MM.1S (cell line): Measurements from ENCODE around the gene AQR.

Experiments used
- DNase-seq: peaks from one replicate; pipeline ENCODE4 v3.0.0-alpha.2; 2015
- H2AFZ ChIP-seq: fragments of 300-600 bp; sonication (generic); 2 replicates; pipeline ENCODE4 v1.6.0; 2016; ENCODE audit warnings: antibody characterized with exemption, low read length
- H3F3A ChIP-seq: fragments of 300-600 bp; sonication (generic); 2 replicates; pipeline ENCODE4 v1.6.1; 2016; ENCODE audit warnings: mild to moderate bottlenecking, antibody characterized with exemption, low read length, moderate library complexity, mixed read lengths; ENCODE audit not compliant: insufficient read depth
- H3K27ac ChIP-seq: fragments of 300-600 bp; sonication (generic); 2 replicates; pipeline ENCODE4 v1.5.1; 2016; ENCODE audit warnings: mild to moderate bottlenecking, low read length
- H3K27me3 ChIP-seq: fragments of 300-600 bp; sonication (generic); replicated peaks from 2 replicates; pipeline ENCODE4 v1.6.0; 2016; ENCODE audit warnings: low read length; ENCODE audit not compliant: insufficient read depth
- H3K36me3 ChIP-seq: fragments of 300-600 bp; sonication (generic); replicated peaks from 2 replicates; pipeline ENCODE4 v1.6.1; 2016; ENCODE audit warnings: mild to moderate bottlenecking, low read length, mixed read lengths; ENCODE audit not compliant: insufficient read depth
- H3K4me1 ChIP-seq: fragments of 300-600 bp; sonication (generic); 2 replicates; pipeline ENCODE4 v1.6.1; 2016; ENCODE audit warnings: low read length, mixed read lengths
- H3K4me2 ChIP-seq: fragments of 300-600 bp; sonication (generic); 2 replicates; pipeline ENCODE4 v1.6.0; 2016; ENCODE audit warnings: low read depth, low read length
- H3K4me3 ChIP-seq: fragments of 300-600 bp; sonication (generic); 2 replicates; pipeline ENCODE4 v1.5.1; 2016; ENCODE audit warnings: low read length, mixed read lengths
- H3K79me2 ChIP-seq: fragments of 300-600 bp; sonication (generic); 2 replicates; pipeline ENCODE4 v1.6.1; 2016; ENCODE audit warnings: mixed run types, low read length, mixed read lengths
- H3K9ac ChIP-seq: fragments of 300-600 bp; sonication (generic); 2 replicates; pipeline ENCODE4 v1.6.1; 2016; ENCODE audit warnings: low read length, mixed read lengths
- H3K9me2 ChIP-seq: fragments of 300-600 bp; sonication (generic); replicated peaks from 2 replicates; pipeline ENCODE4 v1.6.1; 2016; ENCODE audit warnings: mild to moderate bottlenecking, low read length, mixed read lengths; ENCODE audit not compliant: insufficient read depth
- H3K9me3 ChIP-seq: fragments of 300-600 bp; sonication (generic); replicated peaks from 2 replicates; pipeline ENCODE4 v1.6.1; 2016; ENCODE audit warnings: mild to moderate bottlenecking, low read length, mixed read lengths; ENCODE audit not compliant: insufficient read depth
- H4K20me1 ChIP-seq: fragments of 300-600 bp; sonication (generic); 2 replicates; pipeline ENCODE4 v1.6.1; 2016; ENCODE audit warnings: mild to moderate bottlenecking, low read length, moderate library complexity, mixed read lengths; ENCODE audit not compliant: insufficient read depth
- CTCF ChIP-seq: fragments of 300-600 bp; sonication (generic); IDR thresholded peaks from 2 replicates; pipeline ENCODE4 v1.5.1; 2016; ENCODE audit warnings: antibody characterized with exemption, low read length, mixed read lengths
- EZH2 ChIP-seq: fragments of 300-600 bp; sonication (generic); optimal IDR thresholded peaks from 2 replicates; pipeline ENCODE3; 2017; ENCODE audit warnings: low read depth, mild to moderate bottlenecking, antibody characterized with exemption, low read length, mixed read lengths
- EZH2phosphoT487 ChIP-seq: fragments of 300-600 bp; sonication (generic); IDR thresholded peaks from 2 replicates; pipeline ENCODE4 v1.6.1; 2018; ENCODE audit warnings: antibody characterized with exemption, low read length

The AQR gene

GRCh38 chr15:34942363-34942762 is 27.2 kb downstream of the AQR start:
- no peak overlapping the region for H3K4me2 ChIP-seq
- H3K4me1 ChIP-seq = no peaks in the 10 kb centered on the region
- H3K4me3 ChIP-seq = no peak overlapping the region
- no peaks in the 10 kb centered on the region for H3K27me3 ChIP-seq
- H4K20me1 ChIP-seq = no peaks in the 10 kb centered on the region
- no peak overlapping the region for H3K27ac ChIP-seq
- H3K36me3 ChIP-seq = peaks cover 12% of the 10 kb centered on the region; the same call in 1 of the 2 replicates
- no peaks in the 10 kb centered on the region for H3K9me3 ChIP-seq
- no peak for DNase-seq
- TF ChIP-seq CTCF (no peak), EZH2phosphoT487 (no peak)
- H3K9ac ChIP-seq = no peak overlapping the region
- H2AFZ ChIP-seq = no peak overlapping the region
- H3K9me2 ChIP-seq = no peaks in the 10 kb centered on the region
- H3K79me2 ChIP-seq = no peaks in the 10 kb centered on the region
- 0 out of 2 replicates have a peak, but pooled peaks cover 5% of the 10 kb centered on the region for H3F3A ChIP-seq

GRCh38 chr15:34941831-34942230 is 27.7 kb downstream of the AQR start:
- H3K27me3 ChIP-seq = no peaks in the 10 kb centered on the region
- H3F3A ChIP-seq = 0 out of 2 replicates have a peak, but pooled peaks cover 5% of the 10 kb centered on the region
- no peak overlapping the region for H3K9ac ChIP-seq
- no peaks in the 10 kb centered on the region for H3K4me1 ChIP-seq
- no peak overlapping the region for H3K27ac ChIP-seq
- H4K20me1 ChIP-seq = no peaks in the 10 kb centered on the region
- no peak overlapping the region for H3K4me2 ChIP-seq
- no peak for DNase-seq
- H2AFZ ChIP-seq = no peak overlapping the region
- H3K36me3 ChIP-seq = peaks cover 12% of the 10 kb centered on the region; the same call in 1 of the 2 replicates
- H3K9me3 ChIP-seq = no peaks in the 10 kb centered on the region
- TF ChIP-seq EZH2 = no peak
- TF ChIP-seq CTCF = no peak
- no peak for TF ChIP-seq EZH2phosphoT487
- H3K79me2 ChIP-seq = no peaks in the 10 kb centered on the region
- H3K4me3 ChIP-seq = no peak overlapping the region
- no peaks in the 10 kb centered on the region for H3K9me2 ChIP-seq

GRCh38 chr15:34941185-34941698 is 28.3 kb downstream of the AQR start:
- Histone ChIP-seq H3K9me3 (no peaks in the 10 kb centered on the region), H3K4me1 (no peaks in the 10 kb centered on the region), H3K9me2 (no peaks in the 10 kb centered on the region), H3F3A (0 out of 2 replicates have a peak, but pooled peaks cover 5% of the 10 kb centered on the region), H3K27ac (no peak overlapping the region), H3K27me3 (no peaks in the 10 kb centered on the region), H3K79me2 (no peaks in the 10 kb centered on the region), H3K4me3 (no peak overlapping the region), H3K36me3 (peaks cover 12% of the 10 kb centered on the region; the same call in 1 of the 2 replicates), H3K9ac (no peak overlapping the region), H3K4me2 (no peak overlapping the region), H2AFZ (no peak overlapping the region), H4K20me1 (no peaks in the 10 kb centered on the region)
- DNase-seq = no peak
- TF ChIP-seq CTCF (no peak), EZH2phosphoT487 (no peak)
